Measurements from ENCODE around the gene INPP4A. TPM values are rescaled to one million over a fixed set of nuclear protein-coding genes. Genes with fewer than 3 reads are reported as not detected.

INPP4A gene
- total and polyA plus RNA-seq, 2 of the 13 experiments (the other 11 are each of a cell fraction or from before 2014, with no cell fraction given): 10.1 to 10.9 TPM

GRCh38 chr2:98583816-98584618 lies 139.4 kb downstream of the INPP4A start (continued):
- TF ChIP-seq ZNF841 (CRISPR knock-in tag; IDR thresholded peaks at IDR 0.05; ENCODE audit: borderline replicate concordance): no peak
- TF ChIP-seq ZNF543 (CRISPR knock-in tag; IDR thresholded peaks at IDR 0.05): no peak; the same call in 1 of the 2 replicates
- peak; percentile 53; the same call in 1 of the 2 replicates for TF ChIP-seq MTA1 (CRISPR knock-in tag; IDR thresholded peaks at IDR 0.05; ENCODE audit: borderline replicate concordance)
- TF ChIP-seq TARDBP (CRISPR knock-in tag; IDR thresholded peaks at IDR 0.05): peak; percentile 77; the same call in 1 of the 2 replicates
- no peak for TF ChIP-seq ZNF850 (CRISPR knock-in tag; conservative IDR thresholded peaks at IDR 0.05)
- TF ChIP-seq PHF8 (CRISPR knock-in tag; IDR thresholded peaks at IDR 0.05): peak; percentile 57; the same call in 1 of the 2 replicates
- TF ChIP-seq PAWR (CRISPR knock-in tag; IDR thresholded peaks at IDR 0.05; ENCODE audit: borderline replicate concordance): no peak
- TF ChIP-seq ZBTB1 (CRISPR knock-in tag; IDR thresholded peaks at IDR 0.05; ENCODE audit: borderline replicate concordance): no peak
- TF ChIP-seq ZNF747 (CRISPR knock-in tag; IDR thresholded peaks at IDR 0.05; ENCODE audit: borderline replicate concordance): no peak; the same call in 1 of the 2 replicates
- TF ChIP-seq SNAPC5 (CRISPR knock-in tag; IDR thresholded peaks at IDR 0.05; ENCODE audit: borderline replicate concordance): no peak
- no peak for TF ChIP-seq PAF1 (CRISPR knock-in tag; IDR thresholded peaks at IDR 0.05)
- no peak for TF ChIP-seq SP140L (CRISPR knock-in tag; IDR thresholded peaks at IDR 0.05; ENCODE audit: borderline replicate concordance)
- TF ChIP-seq THYN1 (CRISPR knock-in tag; IDR thresholded peaks at IDR 0.05; ENCODE audit: borderline replicate concordance, low read depth): no peak
- peak; percentile 40; the same call in 1 of the 2 replicates for TF ChIP-seq POGK (CRISPR knock-in tag; conservative IDR thresholded peaks at IDR 0.05)
- 0 out of 2 replicates have a peak, but pooled peaks have one; percentile 42 for TF ChIP-seq KLF11 (CRISPR knock-in tag; IDR thresholded peaks at IDR 0.05)
- TF ChIP-seq ZNF296 (CRISPR knock-in tag; conservative IDR thresholded peaks at IDR 0.05): no peak
- TF ChIP-seq CSRNP1 (CRISPR knock-in tag; IDR thresholded peaks at IDR 0.05): no peak
- TF ChIP-seq FOXA1 (IDR thresholded peaks at IDR 0.05): no peak
- peak; percentile 87 for TF ChIP-seq FOXA1 (CRISPR knock-in tag; IDR thresholded peaks at IDR 0.05)
- TF ChIP-seq FOXK2 (IDR thresholded peaks at IDR 0.05): peak; percentile 69
- TF ChIP-seq ZFP1 (CRISPR knock-in tag; IDR thresholded peaks at IDR 0.05): no peak
- TF ChIP-seq PCBP2 (optimal IDR thresholded peaks at IDR 0.05; ENCODE audit: low read depth, low read length, poor library complexity, severe bottlenecking): no peak
- no peak for TF ChIP-seq SMARCE1 (IDR thresholded peaks at IDR 0.05; ENCODE audit: borderline replicate concordance)
- no peak for TF ChIP-seq NR2F1 (CRISPR knock-in tag; IDR thresholded peaks at IDR 0.05)
- peak; percentile 73 for TF ChIP-seq POLR2AphosphoS5 (IDR thresholded peaks at IDR 0.05; ENCODE audit: low read depth, low read length)
- TF ChIP-seq SMC3 (IDR thresholded peaks at IDR 0.05; ENCODE audit: low read length): peak; percentile 23; the same call in 1 of the 2 replicates
- no peak for TF ChIP-seq ZNF792 (CRISPR knock-in tag; IDR thresholded peaks at IDR 0.05)
- no peak for TF ChIP-seq KLF12 (CRISPR knock-in tag; IDR thresholded peaks at IDR 0.05; ENCODE audit: borderline replicate concordance)
- TF ChIP-seq ATRX (CRISPR knock-in tag; IDR thresholded peaks at IDR 0.05; ENCODE audit: borderline replicate concordance): no peak
